ENCODE results near the gene LMO1.

- TF ChIP-seq CTCF (IDR thresholded peaks at IDR 0.05; ENCODE audit: low read depth, low read length, missing input control): no peak
- TF ChIP-seq REST (IDR thresholded peaks at IDR 0.05): no peak
- no peak for TF ChIP-seq YY1 (IDR thresholded peaks at IDR 0.05)
- no peak for TF ChIP-seq RAD21 (IDR thresholded peaks at IDR 0.05)
- TF ChIP-seq GABPA (IDR thresholded peaks at IDR 0.05 in 1 of 2, conservative IDR thresholded peaks at IDR 0.05 in 1 of 2): no peak
- no peak for TF ChIP-seq RXRA (IDR thresholded peaks at IDR 0.05)
- no peak for TF ChIP-seq MAX (IDR thresholded peaks at IDR 0.05)
- TF ChIP-seq NR2F2 (IDR thresholded peaks at IDR 0.05): no peak
Measured at GRCh38 chr11:8202516-8203413, 60.9 kb downstream of the LMO1 start.
